ENCODE results near the gene ARPC1A.

ARPC1A gene

GRCh38 chr7:99292127-99292526, 33.6 kb upstream of the ARPC1A start:
- CTCF ChIA-PET = interaction anchor here (2.2 kb wide), 1 partner anchor 19 kb away, joined by 5 read pairs; no protein-coding TSS in a partner anchor
- POLR2A ChIA-PET = interaction anchor here (1.0 to 1.1 kb wide), 2 partner anchors 14 to 1430 kb away, joined by 3 read pairs; no protein-coding TSS in a partner anchor
- no peak for DNase-seq (ENCODE audit: extremely low spot score)
- no peak for TF ChIP-seq CTCF (IDR thresholded peaks at IDR 0.05; ENCODE audit: control extremely low read depth, extremely low read depth, low read depth, missing control alignments)

GRCh38 chr7:99293167-99293566, 32.5 kb upstream of the ARPC1A start:
- ChIA-PET CTCF (interaction anchor here (2.0 kb wide), 1 partner anchor 20 kb away, joined by 6 read pairs; no protein-coding TSS in a partner anchor), POLR2A (interaction anchor here (1.1 kb wide), 1 partner anchor 12 kb away, joined by 3 read pairs; no protein-coding TSS in a partner anchor)
- TF ChIP-seq CTCF (IDR thresholded peaks at IDR 0.05; ENCODE audit: control extremely low read depth, extremely low read depth, low read depth, missing control alignments) = no peak
- DNase-seq (ENCODE audit: extremely low spot score) = no peak

- no peak for DNase-seq (ENCODE audit: extremely low spot score)
- no peak for TF ChIP-seq CTCF (IDR thresholded peaks at IDR 0.05; ENCODE audit: control extremely low read depth, extremely low read depth, low read depth, missing control alignments)
- CTCF ChIA-PET = interaction anchor here (1.8 to 2.0 kb wide), 2 partner anchors 17 to 19 kb away, joined by 5 to 6 read pairs; no protein-coding TSS in a partner anchor
- POLR2A ChIA-PET = no interaction called here
Measured at GRCh38 chr7:99293650-99294049, 32.0 kb upstream of the ARPC1A start.

- no peak for DNase-seq (ENCODE audit: extremely low spot score)
- TF ChIP-seq CTCF (IDR thresholded peaks at IDR 0.05; ENCODE audit: control extremely low read depth, extremely low read depth, low read depth, missing control alignments) = no peak
- CTCF ChIA-PET = interaction anchor here (1.3 kb wide), 1 partner anchor 16 kb away, joined by 4 read pairs; no protein-coding TSS in a partner anchor
- POLR2A ChIA-PET = no interaction called here
Measured at GRCh38 chr7:99296471-99296870, 29.2 kb upstream of the ARPC1A start.

- ChIA-PET CTCF (interaction anchor here (1.0 kb wide), 1 partner anchor 9 kb away, joined by 3 read pairs; no protein-coding TSS in a partner anchor), POLR2A (no interaction called here)
- no peak for TF ChIP-seq CTCF (IDR thresholded peaks at IDR 0.05; ENCODE audit: control extremely low read depth, extremely low read depth, low read depth, missing control alignments)
Measured at GRCh38 chr7:99301496-99301895, 24.2 kb upstream of the ARPC1A start.

GRCh38 chr7:99305473-99306260, 20.0 kb upstream of the ARPC1A start:
- CTCF ChIA-PET = interaction anchor here (1.6 kb wide), 1 partner anchor 8 kb away, joined by 9 read pairs; no protein-coding TSS in a partner anchor
- DNase-seq (ENCODE audit: extremely low spot score) = no peak
- TF ChIP-seq CTCF (IDR thresholded peaks at IDR 0.05; ENCODE audit: control extremely low read depth, extremely low read depth, low read depth, missing control alignments) = no peak
- POLR2A ChIA-PET = interaction anchor here (0.6 kb wide), 1 partner anchor 13 kb away, joined by 3 read pairs; no protein-coding TSS in a partner anchor

More at GRCh38 chr7:99301496-99301895, 24.2 kb upstream of the ARPC1A start:
- DNase-seq (ENCODE audit: extremely low spot score) = no peak

All from GM10248 (cell line).